Sigmoid colon (tissue), 7 donors: ENCODE data around the gene CTNNA2. TPM values are rescaled to one million over a fixed set of nuclear protein-coding genes. Genes with fewer than 3 reads are reported as not detected.

Source experiments
- DNase-seq: peaks from one replicate; pipeline ENCODE4 v3.0.0-alpha.2; 2019
- H3K27ac ChIP-seq, 4 donors: fragments of 200-600 bp; sonication (generic); one replicate each; pipeline ENCODE4 v1.5.1; 2016 to 2019; ENCODE audit warnings: mild to moderate bottlenecking in 1 of 4
- H3K27me3 ChIP-seq, 3 donors: fragments of 200-600 bp; sonication (generic); one replicate each; pipeline ENCODE4 v1.5.1; 2019; ENCODE audit warnings: mild to moderate bottlenecking in 1 of 3
- H3K36me3 ChIP-seq, 4 donors: fragments of 200-600 bp; sonication (generic); one replicate each; pipeline ENCODE4 v1.5.1; 2016 to 2019
- H3K4me1 ChIP-seq, 4 donors: fragments of 200-600 bp; sonication (generic); one replicate each; pipeline ENCODE4 v1.5.1; 2017 to 2019
- H3K4me3 ChIP-seq, 4 donors: fragments of 200-600 bp; sonication (generic); one replicate each; pipeline ENCODE4 v1.5.1; 2017 to 2019; ENCODE audit warnings: mild to moderate bottlenecking in 2 of 4, moderate library complexity in 1 of 4
- H3K9me3 ChIP-seq, 4 donors: fragments of 200-600 bp in 3 of 4; sonication (generic) in 3 of 4; one replicate each; pipeline versions ENCODE4 v1.5.1 to v1.6.1; 2013 to 2019
- CTCF ChIP-seq, 4 experiments: fragments of 450-650 bp in 3 of 4; fragments of 200-600 bp in 1 of 4; IDR thresholded peaks; one replicate each; pipeline ENCODE4 v1.5.1; 2016 to 2019; ENCODE audit warnings: antibody characterized with exemption in 4 of 4, mild to moderate bottlenecking in 3 of 4, moderate library complexity in 2 of 4
- EP300 ChIP-seq, 4 donors: sonication (generic); formaldehyde crosslinking; IDR thresholded peaks; one replicate each; pipeline ENCODE4 v1.6.1; 2017; ENCODE audit warnings: antibody characterized with exemption in 4 of 4
- POLR2A ChIP-seq, 2 donors: fragments of 450-650 bp; IDR thresholded peaks; one replicate each; pipeline ENCODE4 v1.6.1; 2016; ENCODE audit warnings: antibody characterized with exemption in 2 of 2, mild to moderate bottlenecking in 2 of 2, moderate library complexity in 2 of 2
- POLR2AphosphoS5 ChIP-seq, 4 donors: sonication (generic); formaldehyde crosslinking; IDR thresholded peaks; one replicate each; pipeline ENCODE4 v1.6.1; 2017; ENCODE audit warnings: antibody characterized with exemption in 4 of 4
- WGBS, 2 donors: extraction: QIAGEN DNeasy Blood & Tissue Kit; methylation state at CpG; one replicate each; pipeline ENCODE4 v1.1.7; 2013; 5-methylcytosine and 5-hydroxymethylcytosine counted together
- intact Hi-C: fragments of 100-400 bp; cut with DNase I; formaldehyde crosslinking; loops from one replicate; pipeline ENCODE4 v1.15.1; 2023
- polyA plus RNA-seq, 3 donors: library from polyadenylated mRNA; stranded (reverse); fragments of 200-250 nt; gene quantifications; one replicate each; pipeline ENCODE4 v1.2.3, GENCODE V29; 2013
- total RNA-seq, 4 donors: library from RNA; depleted of rRNA; stranded (reverse); fragments of >200 nt; gene quantifications; one replicate each; pipeline ENCODE4 v1.1.0, GENCODE V29; 2016
- donor health status: healthy with polysubstance abuse.
- donor health status: Bipolar disorder and iron deficiency.
- donor health status: healthy.

The CTNNA2 gene
- total and polyA plus RNA-seq, 7 donors: 1.4 to 8.6 (median 3.8) TPM; not detected in 2

DNA sequence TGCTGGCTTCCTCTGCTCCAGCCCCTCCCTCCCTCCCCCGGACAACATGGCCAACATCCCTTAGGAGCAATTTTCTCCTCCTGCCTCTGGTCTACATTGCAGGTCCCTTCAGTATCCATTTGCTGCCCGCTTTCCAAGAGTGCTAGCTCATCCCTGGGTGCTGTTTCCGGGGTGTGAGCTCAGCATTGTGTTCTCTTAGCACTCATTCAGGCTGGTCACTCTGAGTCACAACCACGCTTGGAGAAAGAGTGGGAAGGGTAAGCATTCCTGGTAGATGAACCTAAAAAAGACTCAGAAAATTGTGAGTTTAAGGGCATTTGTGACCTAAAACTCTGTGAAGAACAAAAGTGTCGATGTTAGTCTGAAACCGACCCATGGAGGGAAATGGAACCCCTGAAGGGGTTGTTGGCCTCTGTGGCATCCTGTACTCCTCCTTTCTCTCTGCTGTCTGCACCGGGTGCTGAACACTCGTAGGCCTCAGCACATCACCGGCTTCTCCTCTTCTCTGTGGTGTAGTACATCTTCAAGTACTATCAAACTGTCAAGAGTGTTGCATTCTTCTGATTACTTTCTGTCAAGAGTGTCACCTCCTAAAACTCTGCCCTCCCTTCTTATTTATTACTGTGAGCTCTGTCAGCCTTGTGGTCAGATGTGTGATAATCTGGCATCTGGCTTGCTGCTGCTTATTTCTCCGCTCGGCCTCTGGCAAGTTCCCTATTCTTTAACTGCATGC, 73.0 kb downstream of the CTNNA2 start:
- DNase-seq: no peak
- Histone ChIP-seq H3K27me3 (no peaks in the 10 kb centered on the region), H3K27ac (no peak overlapping the region), H3K4me1 (no peaks in the 10 kb centered on the region), H3K9me3 (no peaks in the 10 kb centered on the region), H3K36me3 (no peaks in the 10 kb centered on the region), H3K4me3 (no peak overlapping the region)
- no peak for TF ChIP-seq POLR2A (IDR thresholded peaks at IDR 0.05)
- no peak for TF ChIP-seq EP300 (IDR thresholded peaks at IDR 0.05)
- TF ChIP-seq POLR2AphosphoS5 (IDR thresholded peaks at IDR 0.05): no peak
- TF ChIP-seq CTCF (IDR thresholded peaks at IDR 0.05): no peak
- WGBS, 2 donors: 53 to 74% methylated on average over 11 of the region's 11 CpGs
- intact Hi-C loops: no loop called here

GRCh38 chr2:79591281-79591680, 78.4 kb downstream of the CTNNA2 start:
- no peak overlapping the region for H3K4me3 ChIP-seq
- no peaks in the 10 kb centered on the region for H3K9me3 ChIP-seq
- H3K36me3 ChIP-seq: no peaks in the 10 kb centered on the region
- 55 to 86% methylated on average over 1 of the region's 1 CpG for WGBS, 2 donors
- no peak for DNase-seq
- no peaks in the 10 kb centered on the region for H3K27me3 ChIP-seq
- TF ChIP-seq EP300 (IDR thresholded peaks at IDR 0.05): no peak
- no peak for TF ChIP-seq CTCF (IDR thresholded peaks at IDR 0.05)
- TF ChIP-seq POLR2A (IDR thresholded peaks at IDR 0.05): no peak
- TF ChIP-seq POLR2AphosphoS5 (IDR thresholded peaks at IDR 0.05): no peak
- no peaks in the 10 kb centered on the region for H3K4me1 ChIP-seq
- intact Hi-C loops: no loop called here
- H3K27ac ChIP-seq: no peak overlapping the region

DNA sequence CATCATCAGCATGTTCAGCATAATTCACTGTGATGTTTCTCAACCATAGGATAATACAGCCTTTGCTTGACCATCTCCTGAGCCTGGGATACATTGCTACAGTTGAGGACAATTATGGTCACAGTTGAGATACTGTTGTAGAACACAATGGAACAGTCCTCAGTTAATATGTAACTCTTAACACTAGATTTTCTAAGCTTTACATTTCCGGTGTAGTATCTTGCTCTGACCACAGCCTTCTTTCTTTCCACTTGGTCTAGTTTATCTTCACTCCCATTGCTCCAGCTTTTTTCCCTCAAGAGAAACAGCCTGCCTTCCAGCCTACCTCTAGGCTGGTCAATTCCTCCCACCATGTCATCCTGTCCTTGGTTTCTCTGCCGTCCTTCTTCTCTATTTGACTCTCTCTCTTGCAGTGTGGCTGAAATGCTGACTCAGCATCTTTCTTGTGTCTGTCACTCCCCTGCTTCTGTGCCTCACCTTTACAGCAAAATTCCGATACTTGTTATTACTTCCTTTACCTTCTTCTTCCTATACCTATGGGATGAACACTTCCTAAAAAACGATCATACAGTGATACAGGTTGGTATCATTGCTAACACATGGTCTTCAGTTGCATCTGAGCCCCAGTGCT, 80.5 kb downstream of the CTNNA2 start:
- H3K36me3 ChIP-seq: no peaks in the 10 kb centered on the region
- H3K4me3 ChIP-seq: no peak overlapping the region
- TF ChIP-seq EP300 (IDR thresholded peaks at IDR 0.05): no peak
- TF ChIP-seq CTCF (IDR thresholded peaks at IDR 0.05): no peak
- no peak for TF ChIP-seq POLR2A (IDR thresholded peaks at IDR 0.05)
- no peak for TF ChIP-seq POLR2AphosphoS5 (IDR thresholded peaks at IDR 0.05)
- 66 to 83% methylated on average over 4 of the region's 4 CpGs for WGBS, 2 donors
- H3K27me3 ChIP-seq: no peaks in the 10 kb centered on the region
- no peak for DNase-seq
- no peaks in the 10 kb centered on the region for H3K4me1 ChIP-seq
- H3K9me3 ChIP-seq: no peaks in the 10 kb centered on the region
- intact Hi-C loops: no loop called here
- no peak overlapping the region for H3K27ac ChIP-seq

DNA sequence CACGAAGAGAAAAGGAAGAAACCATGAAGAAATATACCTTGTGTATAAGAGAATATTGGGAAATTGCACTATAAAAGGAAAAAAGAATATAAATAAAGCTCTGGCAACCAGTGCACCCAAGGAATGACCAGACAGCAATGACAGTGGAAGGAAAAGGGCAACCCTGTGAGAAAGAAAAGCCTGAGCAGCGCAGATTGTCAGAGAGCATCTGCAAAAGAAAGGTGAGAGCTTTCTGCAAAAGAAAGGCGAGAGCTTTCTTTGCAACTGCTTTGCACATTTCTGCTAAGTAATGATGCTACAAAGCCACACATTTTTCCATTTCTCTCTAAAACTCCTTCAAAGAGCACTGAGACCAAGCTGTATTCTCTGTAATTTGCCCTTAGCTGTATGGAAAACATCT, 83.6 kb downstream of the CTNNA2 start:
- H3K36me3 ChIP-seq: no peaks in the 10 kb centered on the region
- H3K27ac ChIP-seq: no peak overlapping the region
- TF ChIP-seq POLR2AphosphoS5 (IDR thresholded peaks at IDR 0.05): no peak
- TF ChIP-seq EP300 (IDR thresholded peaks at IDR 0.05): no peak
- TF ChIP-seq POLR2A (IDR thresholded peaks at IDR 0.05): no peak
- TF ChIP-seq CTCF (IDR thresholded peaks at IDR 0.05): no peak
- no peak overlapping the region for H3K4me3 ChIP-seq
- no peaks in the 10 kb centered on the region for H3K27me3 ChIP-seq
- WGBS, 2 donors: 72 to 73% methylated on average over 3 of the region's 3 CpGs
- H3K9me3 ChIP-seq: no peaks in the 10 kb centered on the region
- intact Hi-C loops: no loop called here
- no peaks in the 10 kb centered on the region for H3K4me1 ChIP-seq
- no peak for DNase-seq
